Stomach (tissue), 4 donors: ENCODE results near the gene PKD1L1.

Experiments used
- CTCF ChIP-seq, 7 experiments: fragments of 450-650 bp in 4 of 7; fragments of 200-600 bp in 3 of 7; sonication (generic) in 3 of 7; IDR thresholded peaks; one replicate each; pipeline ENCODE4 v1.5.1; 2016 to 2019; ENCODE audit warnings: antibody characterized with exemption in 7 of 7, control low read depth in 2 of 7, mild to moderate bottlenecking in 1 of 7
- EP300 ChIP-seq: sonication (generic); formaldehyde crosslinking; IDR thresholded peaks from one replicate; pipeline ENCODE4 v1.6.1; 2017; ENCODE audit warnings: antibody characterized with exemption
- POLR2A ChIP-seq, 4 donors: fragments of 450-650 bp; IDR thresholded peaks; one replicate each; pipeline ENCODE4 v1.6.1; 2016; ENCODE audit warnings: antibody characterized with exemption in 4 of 4, control low read depth in 2 of 4, mild to moderate bottlenecking in 1 of 4, moderate library complexity in 1 of 4
- POLR2AphosphoS5 ChIP-seq, 3 donors: sonication (generic); formaldehyde crosslinking; IDR thresholded peaks; one replicate each; pipeline ENCODE4 v1.6.1; 2016; ENCODE audit warnings: antibody characterized with exemption in 3 of 3

DNA sequence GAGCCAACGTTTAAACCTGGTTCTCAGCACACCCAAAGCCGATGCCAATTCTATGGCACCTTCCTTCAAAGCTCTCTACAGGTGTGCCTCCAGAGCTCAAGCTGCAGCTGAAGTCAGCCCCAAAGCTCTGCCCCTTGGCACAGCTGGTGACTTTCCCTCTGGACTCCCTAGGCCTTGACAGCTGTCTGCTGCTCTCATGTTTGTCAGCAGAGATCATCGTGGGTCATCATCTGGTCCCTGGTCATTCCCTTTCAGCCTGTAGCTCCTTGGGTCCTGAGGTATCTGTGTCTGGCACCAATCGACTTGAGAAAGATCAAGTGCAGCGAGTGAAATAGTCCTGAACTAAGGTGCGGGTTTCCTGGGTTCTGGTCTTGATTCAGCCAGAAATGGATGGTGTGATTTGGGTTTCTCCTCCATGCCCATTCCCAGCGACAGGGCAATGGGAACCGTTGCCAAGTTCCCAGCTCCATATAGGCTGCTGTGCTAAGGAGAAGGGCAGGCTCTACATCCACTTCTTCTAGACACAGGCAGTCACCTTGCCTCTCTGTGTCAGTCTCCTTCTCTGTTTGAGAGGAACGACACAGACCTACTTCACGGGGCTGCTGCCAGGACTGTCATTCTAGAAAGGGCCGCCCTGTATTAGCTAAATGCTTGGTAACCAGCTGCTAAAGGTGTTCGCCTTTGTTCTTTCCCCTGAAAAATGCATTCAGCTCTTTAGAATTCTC, 3.6 kb downstream of the PKD1L1 start:
- TF ChIP-seq CTCF (IDR thresholded peaks at IDR 0.05), result no peak
- no peak for TF ChIP-seq EP300
- TF ChIP-seq POLR2A (IDR thresholded peaks at IDR 0.05), result no peak
- no peak for TF ChIP-seq POLR2AphosphoS5 (IDR thresholded peaks at IDR 0.05)
